GM18517 (cell line): Measurements from ENCODE around the gene PGAP1.

ENCODE experiments used
- ATAC-seq: cut with Tn5 transposase; IDR thresholded peaks from one replicate; pipeline ENCODE4 v1.9.1; 2021; ENCODE audit warnings: mild to moderate bottlenecking, moderate library complexity; ENCODE audit not compliant: unreplicated experiment

PGAP1 gene

DNA sequence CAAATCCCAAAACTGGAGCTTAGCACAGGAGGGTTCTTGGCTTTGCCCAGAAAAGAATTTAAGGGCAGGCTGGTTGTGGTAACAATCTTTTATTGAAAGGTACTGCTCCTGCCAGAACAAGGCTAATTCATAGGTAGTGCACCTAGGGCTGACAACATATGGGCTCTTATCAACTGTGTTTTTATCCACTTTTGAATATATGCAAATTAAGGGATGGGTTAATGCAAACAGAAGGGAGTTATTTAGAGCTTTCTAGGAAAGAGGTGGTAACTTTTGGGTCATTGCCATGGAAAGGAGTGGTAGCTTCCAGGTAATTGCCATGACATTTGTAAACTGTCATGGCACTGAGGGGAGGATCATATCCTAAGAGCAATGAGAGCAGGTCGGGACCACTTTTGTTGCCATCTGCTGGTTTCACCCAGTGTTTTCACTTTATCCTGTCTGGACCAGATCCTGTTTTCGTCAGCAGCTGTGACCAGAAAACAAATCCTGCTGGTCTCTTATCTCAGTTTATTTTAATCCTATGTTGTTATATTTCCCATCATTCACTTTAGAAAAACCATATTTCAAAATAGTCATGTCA, 118.3 kb downstream of the PGAP1 start:
- no peak for ATAC-seq

DNA sequence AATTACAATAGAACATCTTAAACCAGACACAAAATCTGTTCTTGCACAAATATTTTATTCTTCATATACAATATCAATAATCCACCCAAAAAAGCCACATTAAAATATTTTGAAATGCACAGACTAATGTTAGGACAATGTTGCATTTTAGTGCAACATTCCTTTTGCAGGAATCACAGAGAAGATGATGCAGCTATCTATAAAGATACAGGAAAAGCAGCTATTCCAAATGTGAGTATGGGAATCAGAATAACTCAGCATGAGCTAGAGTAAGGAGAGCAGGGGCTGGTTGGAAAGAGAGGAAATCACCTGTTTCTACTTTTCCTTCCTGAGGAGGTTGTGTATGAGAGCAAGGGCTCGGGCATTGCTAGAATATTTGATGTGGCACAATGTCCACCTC, 122.1 kb downstream of the PGAP1 start:
- ATAC-seq = no peak

DNA sequence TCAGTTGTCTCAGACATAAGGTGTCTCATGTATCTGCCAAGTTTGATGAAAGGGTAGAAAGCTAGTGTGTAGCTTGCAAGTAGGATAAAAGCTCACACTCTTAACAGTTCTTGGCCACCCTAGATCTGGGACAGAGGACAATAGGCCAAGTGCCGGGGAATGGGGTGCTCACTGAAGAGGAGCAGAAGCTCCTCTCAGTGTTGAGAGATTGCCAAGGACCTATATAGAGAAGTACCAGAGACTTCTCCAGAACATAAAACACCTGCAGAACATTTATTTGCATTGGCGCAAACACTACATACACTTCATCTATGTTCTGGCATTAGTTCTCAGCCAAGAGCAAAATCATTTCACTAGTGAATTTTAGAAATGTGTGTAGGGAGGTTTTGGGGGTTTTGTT, 124.1 kb downstream of the PGAP1 start:
- no peak for ATAC-seq

DNA sequence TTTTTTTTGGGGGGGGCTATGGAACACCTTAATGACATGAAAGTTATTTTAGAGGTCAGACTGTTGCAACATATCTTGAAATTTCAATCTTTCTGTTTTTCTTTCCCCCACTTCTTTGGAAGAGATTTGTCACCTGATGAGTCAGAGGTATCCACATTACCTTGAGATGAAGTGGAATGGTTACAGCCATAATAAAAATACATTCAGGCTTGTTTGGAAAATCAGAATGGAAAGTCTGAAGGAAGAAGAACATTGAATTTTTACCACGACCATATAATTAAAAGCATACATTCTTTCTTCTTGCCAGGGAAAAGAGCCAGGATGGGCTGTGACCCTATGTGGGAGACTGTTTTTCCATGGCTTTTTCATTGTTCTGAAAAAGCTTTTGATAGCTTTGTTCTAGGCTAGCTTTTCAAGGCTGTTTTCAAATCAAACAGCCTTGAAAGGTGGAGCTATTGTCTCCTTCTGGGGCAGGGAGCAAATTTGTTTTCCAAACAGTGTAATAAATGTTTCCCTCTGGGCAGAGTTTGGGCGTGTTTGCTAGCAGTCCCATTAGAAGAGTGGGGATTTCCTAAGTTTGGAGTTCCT, 124.7 kb downstream of the PGAP1 start:
- no peak for ATAC-seq

DNA sequence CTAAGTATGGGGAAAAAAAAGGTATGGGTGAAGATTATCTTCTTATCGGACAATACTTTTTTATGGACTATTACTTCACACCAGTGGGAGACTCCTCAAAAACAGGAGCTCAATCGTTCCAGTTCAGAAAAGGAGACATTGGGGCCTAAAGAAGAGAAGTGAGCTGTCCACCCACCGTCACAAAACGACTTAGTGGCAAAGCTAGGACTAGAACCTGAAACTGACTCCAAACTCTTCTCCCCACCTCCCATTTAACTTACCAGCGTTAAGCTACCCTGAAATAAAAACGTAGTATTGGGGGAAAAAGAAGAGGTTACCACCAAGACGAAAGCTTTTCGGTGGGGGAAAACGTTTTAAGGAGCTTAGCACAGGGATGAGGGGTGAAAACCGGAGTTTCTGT, 127.5 kb downstream of the PGAP1 start:
- ATAC-seq = peak; percentile 6

DNA sequence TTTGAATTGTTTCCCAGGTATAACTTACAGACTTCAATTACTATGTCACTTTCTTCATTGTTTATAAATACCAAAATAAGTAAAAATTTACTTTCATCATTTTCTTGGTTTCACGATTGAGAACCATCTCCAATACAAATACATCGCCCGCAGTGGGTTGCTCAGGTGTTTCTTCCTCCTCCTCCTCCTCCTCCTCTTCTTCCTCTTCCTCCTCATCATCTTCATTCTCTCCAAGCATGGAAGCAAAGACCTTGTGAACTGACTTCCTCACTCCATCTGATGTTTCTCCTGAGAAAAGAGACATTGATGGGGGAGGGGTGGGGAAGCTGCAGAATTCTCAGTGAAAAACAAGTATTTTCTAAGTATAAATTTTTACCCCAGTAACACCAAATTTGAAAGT, 133.6 kb downstream of the PGAP1 start:
- ATAC-seq = no peak

DNA sequence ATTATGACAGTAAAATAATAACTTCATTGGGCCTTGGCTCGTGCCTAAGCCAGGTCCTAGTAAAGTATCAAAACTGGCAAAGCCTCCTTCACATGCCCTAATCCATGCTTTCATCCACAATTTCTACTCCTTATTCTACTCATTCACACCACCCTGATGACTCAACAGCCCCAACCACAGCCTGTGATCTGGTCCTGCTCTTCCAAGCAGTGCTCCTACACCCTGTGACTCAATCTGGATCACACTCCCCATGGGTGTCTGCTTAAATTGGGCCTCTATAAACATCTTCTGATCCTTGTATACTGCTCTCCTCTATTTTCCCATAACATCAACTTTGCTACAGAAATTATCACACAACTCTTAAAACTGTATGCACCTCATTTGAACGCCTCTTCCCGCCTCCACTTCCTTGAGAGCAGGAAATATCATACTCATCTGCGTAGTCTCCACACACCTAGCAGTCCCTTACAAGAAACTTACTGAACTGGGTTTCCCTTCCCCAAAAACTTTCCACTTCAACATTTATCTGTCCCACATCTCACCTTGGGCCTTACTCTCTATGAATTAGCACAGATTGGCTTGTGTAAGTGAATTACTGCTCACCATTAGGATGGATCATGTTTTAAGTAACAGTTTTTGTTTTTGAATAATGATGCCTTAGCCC, 142.9 kb downstream of the PGAP1 start:
- no peak for ATAC-seq
